GM19240 (cell line): ENCODE measurements around the gene GGTLC1.

ENCODE experiments used
- DNase-seq: peaks from one replicate; pipeline ENCODE4 v3.0.0; 2011; ENCODE audit warnings: low spot score; ENCODE audit not compliant: insufficient read length

GGTLC1 gene

DNA sequence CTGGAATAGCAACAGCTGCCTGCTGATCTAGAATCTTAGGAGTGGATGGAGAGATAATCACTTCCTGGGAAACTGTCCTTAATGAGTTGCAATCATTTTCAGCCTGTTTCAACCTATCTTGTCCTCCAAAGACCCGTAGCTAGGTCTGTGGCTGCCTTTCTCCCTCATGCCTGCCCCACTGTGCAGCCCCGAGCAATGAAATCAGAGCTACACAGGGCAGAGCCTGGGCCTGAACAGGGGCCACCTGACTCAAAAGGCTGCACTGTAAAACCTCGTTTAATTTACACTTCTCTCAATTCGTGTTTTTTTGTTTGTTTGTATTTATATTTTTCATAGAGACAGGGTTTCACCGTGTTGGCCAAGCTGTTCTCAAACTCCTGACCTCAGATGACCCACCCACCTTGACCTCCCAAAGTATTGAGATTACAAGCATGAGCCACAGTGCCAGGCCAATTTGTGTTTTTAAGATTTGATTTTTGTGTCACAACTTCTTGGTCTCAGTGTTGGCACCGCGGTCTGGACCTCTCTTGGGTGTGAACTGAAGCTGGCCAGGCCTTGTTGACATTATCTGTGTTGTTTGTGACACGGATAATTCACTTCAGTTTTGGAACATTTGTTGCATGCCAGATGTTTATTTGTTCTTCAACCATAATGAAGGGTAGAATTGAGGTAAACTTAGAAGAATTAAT, 21.5 kb downstream of the GGTLC1 start:
- DNase-seq, result no peak

DNA sequence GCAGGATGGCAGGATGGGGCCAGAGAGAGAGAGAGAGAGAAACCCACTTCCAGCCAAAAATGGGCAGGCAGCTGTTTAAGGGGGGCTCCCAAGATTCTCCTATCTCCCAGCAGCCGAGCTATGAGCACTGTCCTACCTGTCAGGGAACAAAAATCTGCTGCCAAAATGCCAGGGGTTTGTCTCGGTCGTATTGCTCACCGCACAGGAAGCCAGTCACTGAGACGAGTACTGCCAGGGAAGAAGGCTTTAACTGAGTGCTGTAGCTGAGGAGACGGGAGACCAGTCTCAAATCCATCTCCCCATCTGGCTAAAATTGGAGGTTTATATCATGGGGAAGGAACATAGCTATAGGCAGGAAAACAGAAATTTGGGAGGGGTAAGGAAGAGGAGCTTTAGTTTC, 22.3 kb downstream of the GGTLC1 start:
- DNase-seq, result no peak

DNA sequence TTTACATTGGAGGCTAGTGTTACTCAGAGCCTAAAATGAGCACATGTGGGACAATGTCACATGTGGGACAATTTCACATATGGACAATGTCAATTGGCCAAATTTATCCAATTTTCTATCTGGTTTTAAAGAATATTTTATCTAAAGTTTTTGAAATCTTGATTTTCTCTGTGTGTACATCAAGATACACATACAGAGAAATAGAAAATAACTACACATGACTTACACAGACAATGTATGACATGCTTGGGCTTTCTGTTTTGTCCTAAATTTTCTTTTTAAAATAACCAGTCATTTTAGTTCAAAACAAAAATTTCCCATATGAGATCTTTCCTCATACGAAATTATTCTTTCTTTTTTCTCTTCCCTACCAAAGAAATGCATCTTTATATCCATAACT, 24.6 kb downstream of the GGTLC1 start:
- DNase-seq, result no peak

DNA sequence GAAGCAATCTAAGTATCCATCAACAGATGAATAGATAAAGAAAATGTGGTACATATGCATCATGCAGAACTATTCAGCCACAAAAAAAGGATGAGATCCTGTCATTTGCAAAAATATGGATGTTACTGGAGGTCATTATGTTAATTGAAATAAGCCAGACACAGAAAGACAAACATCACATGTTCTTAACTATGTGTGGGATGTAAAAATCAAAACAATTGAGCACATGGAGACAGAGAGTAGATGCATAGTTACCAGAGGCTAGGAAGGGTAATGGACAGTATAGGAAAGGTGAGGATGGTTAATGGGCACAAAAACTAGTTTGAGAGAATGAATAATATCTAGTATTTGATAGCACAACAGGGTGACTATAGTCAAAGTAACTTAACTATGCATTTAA, 26.3 kb downstream of the GGTLC1 start:
- no peak for DNase-seq

DNA sequence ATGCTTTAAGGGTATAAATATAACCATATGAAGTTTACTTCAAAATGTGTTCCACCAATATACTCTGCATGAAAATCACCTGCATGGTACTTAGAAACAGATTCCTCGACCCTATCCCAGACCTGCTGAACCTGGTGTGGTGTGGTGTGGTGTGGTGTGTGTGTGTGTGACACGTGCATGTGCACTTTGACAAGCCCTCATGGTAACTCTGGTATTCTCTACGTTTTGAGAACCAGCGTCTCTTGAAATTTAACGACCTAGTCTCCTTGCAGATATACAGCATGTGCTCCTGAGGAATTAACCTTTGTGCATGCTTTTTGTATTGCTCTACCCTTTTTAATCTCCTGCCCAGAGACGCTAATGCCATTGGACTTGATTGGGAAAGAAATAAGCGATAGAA, 29.5 kb downstream of the GGTLC1 start:
- DNase-seq, result no peak

DNA sequence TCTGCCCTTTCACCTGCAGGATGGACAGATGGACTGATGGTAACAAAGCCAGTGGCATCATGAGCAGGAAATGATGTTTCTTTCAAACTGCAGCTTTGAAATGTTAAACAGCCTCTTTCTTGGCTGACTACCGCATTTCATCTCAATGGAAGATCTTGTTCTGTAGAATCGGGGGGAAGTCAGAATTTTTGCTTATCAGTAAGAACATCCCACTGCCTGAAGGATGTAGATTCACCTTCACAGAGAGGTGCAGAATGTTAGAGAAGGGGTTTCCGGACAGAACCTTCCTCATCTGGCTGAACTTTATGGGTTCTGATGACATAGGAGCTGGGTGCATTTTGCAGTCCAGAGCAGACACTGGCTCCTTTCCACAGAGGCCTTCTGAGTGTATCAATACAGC, 32.7 kb downstream of the GGTLC1 start:
- no peak for DNase-seq

DNA sequence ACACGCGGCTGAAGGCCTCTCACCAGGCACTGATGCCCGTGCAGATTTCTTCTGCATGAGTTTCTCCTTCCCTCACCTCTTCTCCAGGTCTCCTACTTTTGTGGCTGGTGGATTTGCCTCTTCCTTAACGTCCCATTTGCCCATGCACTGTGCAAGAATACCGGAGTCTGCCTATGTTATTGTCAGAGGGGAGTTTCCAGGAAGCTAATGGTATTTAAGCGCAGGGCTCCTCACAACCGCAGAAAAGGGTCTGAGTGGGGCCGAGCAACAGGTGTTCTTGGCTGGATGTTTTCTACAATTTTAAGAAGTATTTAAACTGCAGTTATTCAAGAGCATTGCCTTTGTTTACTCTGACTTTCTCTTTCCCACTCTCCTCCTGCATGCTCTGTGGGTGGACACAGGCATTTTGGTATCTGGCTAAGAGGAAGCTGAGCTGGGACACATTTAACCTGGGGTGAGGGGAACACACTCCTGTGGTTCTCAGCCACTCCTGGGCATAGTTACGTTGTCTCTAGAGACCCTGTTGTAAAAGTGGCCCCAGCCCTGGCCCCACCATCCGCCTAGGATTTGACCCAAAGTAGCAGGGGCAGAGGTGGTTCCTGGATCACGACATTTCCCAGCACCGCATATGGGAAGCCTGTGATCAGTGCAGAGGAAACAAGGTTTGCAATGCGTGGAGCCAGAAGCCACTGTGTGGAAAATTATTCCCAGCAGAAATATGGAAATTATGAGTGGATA, 34.4 kb downstream of the GGTLC1 start:
- no peak for DNase-seq

DNA sequence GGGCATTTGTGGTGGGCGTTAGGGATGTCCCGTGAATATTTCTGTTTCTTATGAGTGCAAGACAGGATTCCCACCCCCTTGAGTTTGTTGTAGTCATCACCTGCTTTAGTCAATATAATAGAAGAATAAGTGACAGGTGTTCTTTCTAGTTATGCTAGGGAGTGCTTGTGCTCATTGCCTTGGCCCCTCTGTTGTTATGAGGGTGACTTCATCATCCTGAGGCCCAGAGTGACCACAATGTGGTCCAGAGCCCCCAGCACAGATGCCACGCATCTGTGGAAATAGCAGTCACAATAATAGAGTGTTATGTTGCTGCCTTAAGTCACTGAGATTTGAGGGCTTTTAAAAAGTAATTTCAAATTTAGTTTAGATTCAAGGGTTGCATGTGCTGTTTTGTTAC, 42.4 kb downstream of the GGTLC1 start:
- DNase-seq, result no peak

DNA sequence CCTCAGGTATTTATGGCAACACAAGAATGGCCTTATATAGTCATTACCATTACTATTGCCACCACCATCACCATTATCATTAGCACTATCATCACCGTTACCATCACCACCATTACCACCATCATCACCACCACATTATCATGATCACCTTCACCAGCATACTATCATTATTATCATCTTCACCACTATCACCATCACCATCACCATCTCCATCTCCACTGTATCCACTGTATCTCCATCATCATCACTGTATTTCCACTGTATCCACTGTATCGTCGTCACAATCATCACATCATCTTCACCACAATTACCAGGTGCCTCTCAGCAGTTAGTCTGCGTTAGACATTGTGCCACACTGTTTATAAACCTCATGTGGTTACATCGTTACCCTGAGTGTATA, 45.3 kb downstream of the GGTLC1 start:
- DNase-seq, result no peak

DNA sequence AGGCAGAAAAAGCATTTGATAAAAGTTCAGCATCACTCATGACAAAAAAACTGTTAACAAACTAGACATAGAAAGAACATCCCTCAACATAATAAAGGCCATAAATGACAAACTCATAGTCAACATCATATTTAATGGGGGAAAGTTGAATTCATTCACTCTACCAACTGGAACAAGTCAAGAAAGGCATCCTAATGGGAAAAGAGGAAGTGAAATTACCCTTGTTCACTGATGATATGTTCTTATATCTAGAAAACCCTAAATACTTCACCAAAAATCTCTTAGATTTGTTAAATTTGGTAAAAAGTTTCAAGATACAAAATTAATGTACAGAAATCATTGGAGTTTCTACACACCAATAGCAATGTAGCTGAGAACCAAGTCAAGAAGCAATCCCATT, 48.9 kb downstream of the GGTLC1 start:
- no peak for DNase-seq

DNA sequence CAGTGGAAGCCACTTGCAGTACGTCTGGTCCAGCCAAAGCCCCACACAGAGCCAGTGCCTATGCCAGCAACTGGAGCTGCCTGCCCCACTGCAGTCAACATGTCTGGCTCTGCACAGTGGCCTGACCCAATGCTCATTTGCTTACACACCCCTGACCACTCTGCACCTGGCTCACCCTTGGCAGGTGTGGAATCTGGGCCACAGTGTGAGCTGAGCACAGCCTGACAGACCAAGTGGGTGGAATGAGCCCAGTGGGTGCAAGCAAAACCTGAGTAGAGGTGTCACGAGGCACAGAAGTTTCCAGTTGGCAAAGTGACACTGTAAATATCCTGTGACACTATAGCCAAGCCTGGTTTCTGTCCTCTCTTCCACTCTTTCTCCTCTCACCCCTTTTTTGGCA, 49.5 kb downstream of the GGTLC1 start:
- DNase-seq, result no peak

DNA sequence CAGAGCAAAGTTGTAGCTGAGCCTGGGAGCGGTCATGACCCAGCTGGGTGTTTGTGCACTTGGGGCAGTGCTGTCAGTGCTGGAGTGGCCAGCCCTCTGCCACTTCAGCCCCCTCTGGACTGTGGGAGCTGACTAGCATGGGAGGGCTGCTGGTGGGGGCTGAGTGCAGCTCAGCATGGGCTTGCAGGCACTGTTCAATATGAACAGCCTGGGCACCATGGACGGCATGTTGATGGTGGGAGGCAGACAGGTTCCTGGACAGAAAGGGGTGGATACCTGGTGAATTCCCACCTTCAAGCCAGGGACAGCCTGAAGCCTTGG, 50.5 kb downstream of the GGTLC1 start:
- no peak for DNase-seq

DNA sequence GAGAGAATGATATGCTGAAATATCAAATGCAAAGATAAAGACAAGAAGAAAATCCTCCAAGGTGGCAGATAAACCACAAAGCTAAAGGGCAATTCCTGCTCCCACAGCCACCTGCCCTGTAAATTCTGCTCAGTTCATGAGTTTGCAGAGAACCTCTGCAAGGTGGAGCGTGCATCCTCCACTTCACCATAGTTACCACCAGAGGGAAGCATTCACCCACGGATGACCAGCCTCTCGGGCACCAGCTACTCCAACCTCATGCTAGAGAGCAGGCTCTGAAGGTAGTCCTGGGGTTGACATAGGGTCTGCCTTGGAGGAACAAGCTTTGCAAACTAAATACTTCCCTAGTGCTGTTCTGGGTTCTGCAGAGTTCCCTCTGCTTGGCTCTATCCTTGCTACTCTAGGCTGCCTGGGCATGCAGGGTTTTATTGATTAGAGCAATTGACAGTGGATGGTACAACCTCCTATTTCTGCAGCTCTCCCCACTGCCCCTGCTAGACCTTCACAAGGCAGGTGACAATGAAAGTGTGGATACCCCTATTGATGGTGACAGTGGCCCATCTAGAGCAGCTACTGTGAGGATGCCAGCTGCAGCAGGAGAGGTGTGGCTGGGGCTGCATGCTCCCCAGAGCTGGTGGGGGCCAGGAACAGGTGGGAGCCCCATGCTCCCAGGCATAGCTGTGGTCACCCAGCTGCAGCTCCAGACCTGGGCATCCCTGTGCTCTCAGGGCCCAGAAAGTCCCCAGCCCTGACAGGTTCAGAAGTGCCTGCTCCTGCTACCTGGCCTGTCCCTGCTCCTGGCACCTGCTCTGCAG, 51.1 kb downstream of the GGTLC1 start:
- DNase-seq, result no peak
